Smooth muscle cell (in vitro differentiated cells): Measurements from ENCODE around the gene CEMP1. TPM values are rescaled to one million over a fixed set of nuclear protein-coding genes. Genes with fewer than 3 reads are reported as not detected.

Experiments
- DNase-seq: peaks from one replicate; lab custom pipeline; 2025; ENCODE audit not compliant: unreplicated experiment; lab: John Stamatoyannopoulos, UW
- H2AFZ ChIP-seq: fragments of 200-600 bp; sonication (generic); 2 replicates; pipeline ENCODE4 v1.6.0; 2016; ENCODE audit warnings: antibody characterized with exemption, low read depth, mild to moderate bottlenecking
- H3F3A ChIP-seq: fragments of 200-600 bp; sonication (generic); 2 replicates; pipeline ENCODE4 v1.6.0; 2017; ENCODE audit warnings: antibody characterized with exemption, low read depth
- H3K27ac ChIP-seq: fragments of 200-600 bp; sonication (generic); 2 replicates; pipeline ENCODE4 v1.5.1; 2016; ENCODE audit warnings: low read depth, mild to moderate bottlenecking
- H3K27me3 ChIP-seq: fragments of 200-600 bp; sonication (generic); 2 replicates; pipeline ENCODE4 v1.6.1; 2016; ENCODE audit warnings: low read depth, mild to moderate bottlenecking
- H3K36me3 ChIP-seq: fragments of 200-600 bp; sonication (generic); 2 replicates; pipeline ENCODE4 v1.5.1; 2016; ENCODE audit warnings: low read depth
- H3K4me1 ChIP-seq: fragments of 200-600 bp; sonication (generic); 2 replicates; pipeline ENCODE4 v1.5.1; 2016; ENCODE audit warnings: low read depth
- H3K4me2 ChIP-seq: fragments of 200-600 bp; sonication (generic); 2 replicates; pipeline ENCODE4 v1.6.0; 2016; ENCODE audit warnings: mild to moderate bottlenecking
- H3K4me3 ChIP-seq: fragments of 200-600 bp; sonication (generic); 2 replicates; pipeline ENCODE4 v1.5.1; 2016; ENCODE audit warnings: mild to moderate bottlenecking
- H3K79me2 ChIP-seq: fragments of 200-600 bp; sonication (generic); 2 replicates; pipeline ENCODE4 v1.6.0; 2016; ENCODE audit warnings: low read depth, mild to moderate bottlenecking
- H3K9ac ChIP-seq: fragments of 200-600 bp; sonication (generic); 2 replicates; pipeline ENCODE4 v1.6.0; 2016; ENCODE audit warnings: low read depth
- H3K9me3 ChIP-seq: fragments of 200-600 bp; sonication (generic); replicated peaks from 2 replicates; pipeline ENCODE4 v1.5.1; 2016; ENCODE audit warnings: low read depth
- H4K20me1 ChIP-seq: fragments of 200-600 bp; sonication (generic); 2 replicates; pipeline ENCODE4 v1.6.0; 2016; ENCODE audit warnings: low read depth
- CTCF ChIP-seq: fragments of 200-600 bp; sonication (generic); IDR thresholded peaks from 2 replicates; pipeline ENCODE4 v1.5.1; 2017; ENCODE audit warnings: borderline replicate concordance, mild to moderate bottlenecking, antibody characterized with exemption; ENCODE audit not compliant: insufficient read depth, poor library complexity, severe bottlenecking
- WGBS: methylation state at CpG from one replicate; pipeline ENCODE4 v1.1.7; 2016; ENCODE audit warnings: low lambda C conversion rate; 5-methylcytosine and 5-hydroxymethylcytosine counted together
- polyA plus RNA-seq: library from polyadenylated mRNA; unstranded; fragments of >200 nt; fragmentation: Nextera tagmentation; extraction: Ambion mirVana; gene quantifications from 2 replicates; pipeline ENCODE4 v1.2.1, GENCODE V29; 2016
- total RNA-seq: library from RNA; depleted of rRNA; stranded (reverse); fragments of >200 nt; gene quantifications from 2 replicates; pipeline ENCODE4 v1.2.3, GENCODE V29; 2014

The CEMP1 gene
- total and polyA plus RNA-seq, 2 experiments from 2014 or later = 1.7 TPM; not detected in 1

GRCh38 chr16:2496223-2497115, 34.7 kb downstream of the CEMP1 start:
- Histone ChIP-seq H3F3A (no peaks in the 10 kb centered on the region), H3K4me2 (no peak overlapping the region), H3K9ac (no peak overlapping the region), H3K27me3 (no peaks in the 10 kb centered on the region), H3K4me1 (no peaks in the 10 kb centered on the region), H3K79me2 (no peaks in the 10 kb centered on the region), H3K9me3 (no peaks in the 10 kb centered on the region), H2AFZ (no peak overlapping the region), H3K4me3 (no peak overlapping the region), H3K27ac (no peak overlapping the region), H4K20me1 (no peaks in the 10 kb centered on the region), H3K36me3 (no peaks in the 10 kb centered on the region)
- no peak for TF ChIP-seq CTCF
- WGBS = 98% methylated on average over 62 of the region's 62 CpGs
- DNase-seq = no peak

GRCh38 chr16:2495041-2495440, 36.2 kb downstream of the CEMP1 start:
- Histone ChIP-seq H3F3A (no peaks in the 10 kb centered on the region), H3K9me3 (no peaks in the 10 kb centered on the region), H4K20me1 (peaks cover 8% of the 10 kb centered on the region), H3K27ac (no peak overlapping the region), H2AFZ (no peak overlapping the region), H3K9ac (no peak overlapping the region), H3K4me3 (no peak overlapping the region), H3K4me1 (no peaks in the 10 kb centered on the region), H3K4me2 (no peak overlapping the region), H3K27me3 (no peaks in the 10 kb centered on the region), H3K36me3 (no peaks in the 10 kb centered on the region), H3K79me2 (no peaks in the 10 kb centered on the region)
- no peak for DNase-seq
- TF ChIP-seq CTCF = no peak
- WGBS = 90% methylated on average over 5 of the region's 5 CpGs

GRCh38 chr16:2494616-2495015, 36.6 kb downstream of the CEMP1 start:
- no peaks in the 10 kb centered on the region for H3K4me1 ChIP-seq
- TF ChIP-seq CTCF = no peak
- H3K36me3 ChIP-seq = no peaks in the 10 kb centered on the region
- 85% methylated on average over 5 of the region's 5 CpGs for WGBS
- H3K79me2 ChIP-seq = no peaks in the 10 kb centered on the region
- no peak overlapping the region for H3K4me3 ChIP-seq
- no peaks in the 10 kb centered on the region for H3K9me3 ChIP-seq
- H3K9ac ChIP-seq = no peak overlapping the region
- no peaks in the 10 kb centered on the region for H3K27me3 ChIP-seq
- peaks cover 9% of the 10 kb centered on the region for H4K20me1 ChIP-seq
- no peak overlapping the region for H3K4me2 ChIP-seq
- no peak overlapping the region for H2AFZ ChIP-seq
- no peak overlapping the region for H3K27ac ChIP-seq
- no peak for DNase-seq
- no peaks in the 10 kb centered on the region for H3F3A ChIP-seq

- Histone ChIP-seq H3F3A (no peaks in the 10 kb centered on the region), H3K9me3 (no peaks in the 10 kb centered on the region), H3K4me3 (no peak overlapping the region), H3K4me1 (no peaks in the 10 kb centered on the region), H2AFZ (no peak overlapping the region), H3K79me2 (no peaks in the 10 kb centered on the region), H3K4me2 (no peak overlapping the region), H3K27ac (no peak overlapping the region), H3K9ac (no peak overlapping the region), H3K27me3 (no peaks in the 10 kb centered on the region), H4K20me1 (peaks cover 13% of the 10 kb centered on the region), H3K36me3 (no peaks in the 10 kb centered on the region)
- no peak for TF ChIP-seq CTCF
- 92% methylated on average over 6 of the region's 6 CpGs for WGBS
- DNase-seq = no peak
Observed at GRCh38 chr16:2493605-2494004, 37.6 kb downstream of the CEMP1 start.
